Stimulated activated CD8-positive, alpha-beta memory T cell treated with anti-CD3 and anti-CD28 coated beads, Interleukin-15, amount 100 ng/mL, for 4 hours (primary cell): ENCODE data around the gene KDM1A.
A peak's percentile ranks its signal among the peaks of the same experiment; 100 is the strongest.

Experiments used
- DNase-seq, 2 donors: peaks; one replicate each; pipeline ENCODE4 v3.0.0-alpha.2; 2020; ENCODE audit warnings: low read depth in 2 of 2

KDM1A gene

GRCh38 chr1:23013657-23014056 lies 5.6 kb upstream of the KDM1A start:
- no peak for DNase-seq

- no peak for DNase-seq
Observed at GRCh38 chr1:23018661-23019093, 591 bp upstream of the KDM1A start.

- DNase-seq = peak in 1 of 2 donors; percentile 1
Observed at GRCh38 chr1:23019863-23020625, 776 bp downstream of the KDM1A start.

- no peak for DNase-seq
Observed at GRCh38 chr1:23020706-23021405, 1.6 kb downstream of the KDM1A start.

GRCh38 chr1:23021834-23022233 lies 2.6 kb downstream of the KDM1A start:
- DNase-seq = no peak

GRCh38 chr1:23023174-23023845 lies 4.0 kb downstream of the KDM1A start:
- DNase-seq = no peak

- no peak for DNase-seq
Observed at GRCh38 chr1:23026568-23026967, 7.3 kb downstream of the KDM1A start.

GRCh38 chr1:23027352-23027907 lies 8.2 kb downstream of the KDM1A start:
- no peak for DNase-seq

GRCh38 chr1:23029337-23029736 lies 10.1 kb downstream of the KDM1A start:
- DNase-seq = no peak

GRCh38 chr1:23035823-23036452 lies 16.7 kb downstream of the KDM1A start:
- no peak for DNase-seq

- no peak for DNase-seq
Observed at GRCh38 chr1:23037081-23037740, 17.9 kb downstream of the KDM1A start.

- DNase-seq = no peak
Observed at GRCh38 chr1:23039308-23039826, 20.1 kb downstream of the KDM1A start.

GRCh38 chr1:23040509-23040908 lies 21.2 kb downstream of the KDM1A start:
- DNase-seq = no peak

GRCh38 chr1:23044035-23044434 lies 24.8 kb downstream of the KDM1A start:
- no peak for DNase-seq

- DNase-seq = no peak
Observed at GRCh38 chr1:23050201-23050600, 30.9 kb downstream of the KDM1A start.

- DNase-seq = no peak
Observed at GRCh38 chr1:23051290-23051909, 32.1 kb downstream of the KDM1A start.

- DNase-seq = no peak
Observed at GRCh38 chr1:23057301-23057700, 38.0 kb downstream of the KDM1A start.

- no peak for DNase-seq
Observed at GRCh38 chr1:23062271-23062670, 43.0 kb downstream of the KDM1A start.

GRCh38 chr1:23065385-23065784 lies 46.1 kb downstream of the KDM1A start:
- DNase-seq = no peak

GRCh38 chr1:23066075-23066474 lies 46.8 kb downstream of the KDM1A start:
- no peak for DNase-seq

- no peak for DNase-seq
Observed at GRCh38 chr1:23069149-23069548, 49.9 kb downstream of the KDM1A start.
